Right lobe of liver (tissue), 4 donors: ENCODE results near the gene PIK3CB.

Source experiments
- CTCF ChIP-seq, 4 donors: fragments of 200-600 bp in 3 of 4; fragments of 450-650 bp in 1 of 4; IDR thresholded peaks; one replicate each; pipeline versions ENCODE4 v1.5.1 to v1.8.0; 2016 to 2022; ENCODE audit warnings: antibody characterized with exemption in 4 of 4, mild to moderate bottlenecking in 2 of 4
- POLR2A ChIP-seq: fragments of 450-650 bp; IDR thresholded peaks from one replicate; pipeline ENCODE4 v1.6.1; 2017; ENCODE audit warnings: antibody characterized with exemption, mild to moderate bottlenecking
- donor health status: DM: no; HTN: no; CAD: no.
- donor health status: DM: no; HTN: no; CAD: no.
- donor health status: DM: no; HTN: yes; CAD: no.

- TF ChIP-seq CTCF (IDR thresholded peaks at IDR 0.05) (no peak), POLR2A (no peak)
Measured at GRCh38 chr3:138724443-138724842, 110.3 kb downstream of the PIK3CB start.
